PC-9 (cell line): Measurements from ENCODE around the gene IPO4. TPM values are rescaled to one million over a fixed set of nuclear protein-coding genes. Genes with fewer than 3 reads are reported as not detected.

Experiments used
- Bru-seq: library from RNA; stranded (reverse); fragments of 400-500 nt; gene quantifications from one replicate; lab custom pipeline; 2021; lab: Mats Ljungman, UMichigan
- BruChase-seq, 2 experiments: library from RNA; stranded (reverse); fragments of 400-500 nt; gene quantifications; one replicate each; lab custom pipeline; 2021; lab: Mats Ljungman, UMichigan
- BruUV-seq: library from RNA; stranded (reverse); fragments of 400-500 nt; replicated peaks from 2 replicates; lab custom pipeline; 2021; lab: Mats Ljungman, UMichigan
- CTCF ChIA-PET: fragments of 300-600 bp; sonication (Branson Sonifier 250); formaldehyde crosslinking; loops from one replicate; lab custom pipeline; 2022; ENCODE audit warnings: antibody characterized with exemption; lab: Charles Lee
- POLR2A ChIA-PET: fragments of 300-600 bp; sonication (Branson Sonifier 250); formaldehyde crosslinking; loops from one replicate; lab custom pipeline; 2022; ENCODE audit warnings: antibody characterized with exemption; ENCODE audit not compliant: unreplicated experiment; lab: Charles Lee
- DNase-seq, 2 experiments: peaks; one replicate each; pipeline versions ENCODE4 v3.0.0 to v3.0.0-alpha.2; 2015 to 2022; ENCODE audit warnings: mixed read lengths in 1 of 2
- H2AFZ ChIP-seq: fragments of 200-600 bp; sonication (generic); 2 replicates; pipeline ENCODE4 v1.8.1; 2017; ENCODE audit warnings: antibody characterized with exemption
- H3F3A ChIP-seq: fragments of 200-600 bp; sonication (generic); 2 replicates; pipeline ENCODE4 v1.8.1; 2017; ENCODE audit warnings: antibody characterized with exemption, mild to moderate bottlenecking, low read depth; ENCODE audit not compliant: insufficient read depth
- H3K27ac ChIP-seq: fragments of 200-600 bp; sonication (generic); 2 replicates; pipeline ENCODE4 v1.6.1; 2016; ENCODE audit warnings: mixed run types
- H3K27me3 ChIP-seq: fragments of 200-600 bp; sonication (generic); 2 replicates; pipeline ENCODE4 v1.6.1; 2016; ENCODE audit warnings: low read depth, mixed run types; ENCODE audit not compliant: insufficient read depth
- H3K36me3 ChIP-seq: fragments of 200-600 bp; sonication (generic); 2 replicates; pipeline ENCODE4 v1.6.1; 2016; ENCODE audit warnings: low read depth, mixed run types
- H3K4me1 ChIP-seq: fragments of 200-600 bp; sonication (generic); replicated peaks from 2 replicates; pipeline ENCODE4 v1.6.1; 2016; ENCODE audit warnings: mixed run types; ENCODE audit not compliant: insufficient read depth
- H3K4me2 ChIP-seq: fragments of 200-600 bp; sonication (generic); 2 replicates; pipeline ENCODE4 v1.6.1; 2017; ENCODE audit warnings: mixed run types
- H3K4me3 ChIP-seq: fragments of 200-600 bp; sonication (generic); 2 replicates; pipeline ENCODE4 v1.6.1; 2016; ENCODE audit warnings: mixed run types
- H3K79me2 ChIP-seq: fragments of 200-600 bp; sonication (generic); 2 replicates; pipeline ENCODE4 v1.6.1; 2017; ENCODE audit warnings: low read depth, mixed run types
- H3K9me2 ChIP-seq: fragments of 200-600 bp; sonication (generic); 2 replicates; pipeline ENCODE4 v1.8.1; 2017; ENCODE audit warnings: mild to moderate bottlenecking; ENCODE audit not compliant: insufficient read depth
- H3K9me3 ChIP-seq: fragments of 200-600 bp; sonication (generic); 2 replicates; pipeline ENCODE4 v1.8.1; 2016; ENCODE audit warnings: low read depth; ENCODE audit not compliant: insufficient read depth
- H4K20me1 ChIP-seq: fragments of 200-600 bp; sonication (generic); 2 replicates; pipeline ENCODE4 v1.8.1; 2017; ENCODE audit not compliant: insufficient read depth
- EZH2 ChIP-seq: fragments of 200-600 bp; sonication (generic); IDR thresholded peaks from 2 replicates; pipeline ENCODE4 v1.8.0; 2017; ENCODE audit warnings: antibody characterized with exemption, low read depth
- intact Hi-C: fragments of 100-400 bp; cut with micrococcal nuclease; formaldehyde crosslinking; loops from one replicate; pipeline ENCODE4 v1.10.0; 2022; ENCODE audit not compliant: unreplicated experiment
- long read RNA-seq: library from polyadenylated mRNA; stranded (forward); transcript quantifications from one replicate; pipeline ENCODE4 v2.0.0, GENCODE V29; 2022
- total RNA-seq: library from RNA; stranded (reverse); gene quantifications from 2 replicates; pipeline ENCODE4 v1.2.3, GENCODE V29; 2021
- TF ChIP-seq, protein P1 (sequence below): fragments of 200-600 bp; sonication (generic); conservative IDR thresholded peaks from 2 replicates; pipeline ENCODE4 v1.6.1; 2017; ENCODE audit warnings: mixed run types, antibody characterized with exemption, mild to moderate bottlenecking, moderate library complexity

IPO4 gene, protein sequence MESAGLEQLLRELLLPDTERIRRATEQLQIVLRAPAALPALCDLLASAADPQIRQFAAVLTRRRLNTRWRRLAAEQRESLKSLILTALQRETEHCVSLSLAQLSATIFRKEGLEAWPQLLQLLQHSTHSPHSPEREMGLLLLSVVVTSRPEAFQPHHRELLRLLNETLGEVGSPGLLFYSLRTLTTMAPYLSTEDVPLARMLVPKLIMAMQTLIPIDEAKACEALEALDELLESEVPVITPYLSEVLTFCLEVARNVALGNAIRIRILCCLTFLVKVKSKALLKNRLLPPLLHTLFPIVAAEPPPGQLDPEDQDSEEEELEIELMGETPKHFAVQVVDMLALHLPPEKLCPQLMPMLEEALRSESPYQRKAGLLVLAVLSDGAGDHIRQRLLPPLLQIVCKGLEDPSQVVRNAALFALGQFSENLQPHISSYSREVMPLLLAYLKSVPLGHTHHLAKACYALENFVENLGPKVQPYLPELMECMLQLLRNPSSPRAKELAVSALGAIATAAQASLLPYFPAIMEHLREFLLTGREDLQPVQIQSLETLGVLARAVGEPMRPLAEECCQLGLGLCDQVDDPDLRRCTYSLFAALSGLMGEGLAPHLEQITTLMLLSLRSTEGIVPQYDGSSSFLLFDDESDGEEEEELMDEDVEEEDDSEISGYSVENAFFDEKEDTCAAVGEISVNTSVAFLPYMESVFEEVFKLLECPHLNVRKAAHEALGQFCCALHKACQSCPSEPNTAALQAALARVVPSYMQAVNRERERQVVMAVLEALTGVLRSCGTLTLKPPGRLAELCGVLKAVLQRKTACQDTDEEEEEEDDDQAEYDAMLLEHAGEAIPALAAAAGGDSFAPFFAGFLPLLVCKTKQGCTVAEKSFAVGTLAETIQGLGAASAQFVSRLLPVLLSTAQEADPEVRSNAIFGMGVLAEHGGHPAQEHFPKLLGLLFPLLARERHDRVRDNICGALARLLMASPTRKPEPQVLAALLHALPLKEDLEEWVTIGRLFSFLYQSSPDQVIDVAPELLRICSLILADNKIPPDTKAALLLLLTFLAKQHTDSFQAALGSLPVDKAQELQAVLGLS
- total RNA-seq, result 39.0 and 44.1 TPM in 2 replicates
- percentile 63 among the genes with signal in this experiment for Bru-seq, nascent RNA
- percentile 52 among the genes with signal in this experiment for BruChase-seq, experiment 1, labeled RNA remaining after a 2-hour chase
- BruChase-seq, experiment 2, labeled RNA remaining after a 6-hour chase, result percentile 73 among the genes with signal in this experiment
- long read RNA-seq, transcript IPO4-201 (30 exons, 3,646 nt), result major isoform, 17 of 22 reads
- long read RNA-seq, partial matches to known transcripts, result 1 of 22 reads
- long read RNA-seq, other reads (novel, unspliced or antisense), result 4 of 22 reads

DNA sequence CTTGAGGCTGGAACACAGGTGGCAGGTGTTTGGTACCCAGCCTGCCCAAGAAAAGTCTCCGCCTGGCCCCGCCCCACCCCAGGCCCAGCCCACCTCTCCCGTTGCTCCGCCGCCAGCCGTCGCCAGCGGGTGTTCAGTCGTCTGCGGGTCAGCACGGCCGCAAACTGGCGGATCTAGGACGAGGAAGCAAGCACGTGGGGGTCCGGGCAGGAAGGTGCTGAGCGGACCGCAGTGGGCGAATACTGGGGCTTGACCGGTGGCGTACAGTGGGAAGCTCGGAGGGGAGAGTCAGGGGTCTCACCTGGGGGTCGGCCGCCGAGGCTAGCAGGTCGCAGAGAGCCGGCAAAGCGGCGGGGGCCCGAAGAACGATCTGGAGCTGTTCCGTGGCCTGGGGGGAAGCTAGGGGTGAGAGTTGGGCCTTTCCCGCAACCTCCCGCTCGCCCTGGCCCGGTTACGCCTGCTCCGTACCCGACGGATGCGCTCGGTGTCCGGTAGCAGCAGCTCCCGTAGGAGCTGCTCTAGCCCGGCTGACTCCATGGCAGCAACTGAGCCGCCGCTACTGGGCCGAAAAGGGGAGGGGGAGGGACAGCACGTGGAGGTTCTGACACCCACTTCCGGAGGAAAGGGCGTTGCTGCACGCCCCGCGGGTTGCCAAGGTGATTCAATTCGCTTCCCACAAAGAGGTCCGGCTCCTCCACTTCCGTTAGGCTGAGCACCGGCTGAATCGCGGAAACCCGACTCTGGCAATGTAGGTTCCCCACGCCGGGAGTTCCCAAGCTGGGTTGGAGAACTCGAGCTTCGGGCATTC, at the start of gene IPO4:
TSS of gene IPO4 (minus strand) at position 566 of the 808 bp plus-strand sequence. CDS start at position 537, 29 bp downstream.
- H3K9me3 ChIP-seq, result no peaks in the 10 kb centered on the region
- H3K36me3 ChIP-seq, result no peaks in the 10 kb centered on the region
- peaks cover 3% of the 10 kb centered on the region; the same call in 1 of the 2 replicates for H3F3A ChIP-seq
- intact Hi-C loops, result loop anchor here (1.0 kb wide), 1 partner anchor 27 kb away; the partner anchor contains the start of gene IRF9
- H3K79me2 ChIP-seq, result peaks cover 17% of the 10 kb centered on the region
- no peaks in the 10 kb centered on the region for H3K9me2 ChIP-seq
- CTCF ChIA-PET, result interaction anchor here (0.5 to 0.8 kb wide), 2 partner anchors 27 to 154 kb away, joined by 3 read pairs; partner anchors contain the start of gene IRF9
- BruUV-seq, result TSS peak; percentile 76
- H3K4me1 ChIP-seq, result peaks cover 11% of the 10 kb centered on the region
- TF ChIP-seq, protein P1, sequence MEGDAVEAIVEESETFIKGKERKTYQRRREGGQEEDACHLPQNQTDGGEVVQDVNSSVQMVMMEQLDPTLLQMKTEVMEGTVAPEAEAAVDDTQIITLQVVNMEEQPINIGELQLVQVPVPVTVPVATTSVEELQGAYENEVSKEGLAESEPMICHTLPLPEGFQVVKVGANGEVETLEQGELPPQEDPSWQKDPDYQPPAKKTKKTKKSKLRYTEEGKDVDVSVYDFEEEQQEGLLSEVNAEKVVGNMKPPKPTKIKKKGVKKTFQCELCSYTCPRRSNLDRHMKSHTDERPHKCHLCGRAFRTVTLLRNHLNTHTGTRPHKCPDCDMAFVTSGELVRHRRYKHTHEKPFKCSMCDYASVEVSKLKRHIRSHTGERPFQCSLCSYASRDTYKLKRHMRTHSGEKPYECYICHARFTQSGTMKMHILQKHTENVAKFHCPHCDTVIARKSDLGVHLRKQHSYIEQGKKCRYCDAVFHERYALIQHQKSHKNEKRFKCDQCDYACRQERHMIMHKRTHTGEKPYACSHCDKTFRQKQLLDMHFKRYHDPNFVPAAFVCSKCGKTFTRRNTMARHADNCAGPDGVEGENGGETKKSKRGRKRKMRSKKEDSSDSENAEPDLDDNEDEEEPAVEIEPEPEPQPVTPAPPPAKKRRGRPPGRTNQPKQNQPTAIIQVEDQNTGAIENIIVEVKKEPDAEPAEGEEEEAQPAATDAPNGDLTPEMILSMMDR, result no peak
- no peaks in the 10 kb centered on the region for H4K20me1 ChIP-seq
- peak within 1 kb of the TSS; percentile 61 for H3K27ac ChIP-seq
- H3K4me2 ChIP-seq, result peak within 1 kb of the TSS; percentile 93
- POLR2A ChIA-PET, result interaction anchor here (1.4 kb wide), 1 partner anchor 54 kb away, joined by 8 read pairs; the partner anchor contains the start of gene TINF2
- H3K4me3 ChIP-seq, result peak within 1 kb of the TSS; percentile 88
- DNase-seq, result peak; percentile 86 to 87
- H2AFZ ChIP-seq, result peak within 1 kb of the TSS; percentile 77
- H3K27me3 ChIP-seq, result no peaks in the 10 kb centered on the region

DNA sequence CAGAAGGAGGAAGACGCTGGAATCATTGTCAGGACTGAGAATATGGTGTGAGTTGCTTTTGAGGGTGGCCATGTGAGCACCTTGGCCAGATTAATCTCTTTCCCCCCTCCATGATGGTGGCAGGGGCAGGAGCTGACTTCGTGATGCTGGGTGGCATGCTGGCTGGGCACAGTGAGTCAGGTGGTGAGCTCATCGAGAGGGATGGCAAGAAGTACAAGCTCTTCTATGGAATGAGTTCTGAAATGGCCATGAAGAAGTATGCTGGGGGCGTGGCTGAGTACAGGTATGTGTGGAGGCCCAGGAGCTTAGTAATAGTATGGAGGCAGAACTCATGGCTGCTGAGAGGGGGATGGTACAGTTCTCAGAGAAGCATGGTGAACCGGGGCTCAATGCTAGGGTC, 49.5 kb upstream of the IPO4 start:
- Histone ChIP-seq H3K4me3 (no peak overlapping the region), H2AFZ (no peak overlapping the region), H3K4me1 (peaks cover 12% of the 10 kb centered on the region), H3K9me2 (no peaks in the 10 kb centered on the region), H3K79me2 (peaks cover 21% of the 10 kb centered on the region), H3K27ac (no peak overlapping the region), H4K20me1 (no peaks in the 10 kb centered on the region), H3K36me3 (no peaks in the 10 kb centered on the region), H3K27me3 (no peaks in the 10 kb centered on the region), H3F3A (peaks cover 13% of the 10 kb centered on the region; the same call in 1 of the 2 replicates), H3K4me2 (no peak overlapping the region), H3K9me3 (no peaks in the 10 kb centered on the region)
- no peak for DNase-seq
- intact Hi-C loops, result no loop called here
- TF ChIP-seq, protein P1, result no peak
- no peak for TF ChIP-seq EZH2
- no TSS peak for BruUV-seq
- POLR2A ChIA-PET, result no interaction called here
- CTCF ChIA-PET, result no interaction called here
